Brain microvascular endothelial cell (primary cell): ENCODE data around the gene MCU.
A peak's percentile ranks its signal among the peaks of the same experiment; 100 is the strongest.

Source experiments
- DNase-seq: peaks from one replicate; pipeline ENCODE4 v3.0.0-alpha.2; 2020
- H3K27ac ChIP-seq: fragments of 250-450 bp; sonication (Bioruptor Pico); 2 replicates; pipeline ENCODE4 v1.5.1; 2020; ENCODE audit warnings: mild to moderate bottlenecking, moderate library complexity
- H3K27me3 ChIP-seq: fragments of 250-450 bp; sonication (Bioruptor Pico); replicated peaks from 2 replicates; pipeline ENCODE4 v1.5.1; 2020; ENCODE audit warnings: mild to moderate bottlenecking
- H3K36me3 ChIP-seq: fragments of 250-450 bp; sonication (Bioruptor Pico); replicated peaks from 2 replicates; pipeline ENCODE4 v1.5.1; 2020; ENCODE audit warnings: mild to moderate bottlenecking
- H3K4me3 ChIP-seq: 2 replicates; pipeline ENCODE4 v1.5.1; 2011; ENCODE audit warnings: low read depth, mild to moderate bottlenecking, control low read depth, low read length, moderate library complexity
- CTCF ChIP-seq: IDR thresholded peaks from 2 replicates; pipeline ENCODE4 v1.5.1; 2011; ENCODE audit warnings: low read depth, mild to moderate bottlenecking, moderate library complexity, low read length, control low read depth, inconsistent platforms; ENCODE audit errors: missing control alignments
- in situ Hi-C: cut with HindIII; loops from 2 replicates; pipeline ENCODE4 v1.10.0; 2017; ENCODE audit warnings: low sequenced_read_pairs, low pct_ligation_motif_present

The MCU gene

GRCh38 chr10:72831696-72832409 is 139.9 kb downstream of the MCU start:
- H3K27ac ChIP-seq: no peak overlapping the region
- H3K36me3 ChIP-seq: no peaks in the 10 kb centered on the region
- H3K4me3 ChIP-seq: no peak overlapping the region
- TF ChIP-seq CTCF: no peak
- H3K27me3 ChIP-seq: no peaks in the 10 kb centered on the region
- in situ Hi-C loops: no loop called here
- peak; percentile 28 for DNase-seq

GRCh38 chr10:72832701-72833100 is 140.8 kb downstream of the MCU start:
- no peak for DNase-seq
- in situ Hi-C loops: no loop called here
- TF ChIP-seq CTCF: no peak

GRCh38 chr10:72834183-72834825 is 142.4 kb downstream of the MCU start:
- peak; percentile 55 for DNase-seq
- peak; percentile 71 for TF ChIP-seq CTCF
- H3K27ac ChIP-seq: no peak overlapping the region
- in situ Hi-C loops: no loop called here
- no peak overlapping the region for H3K4me3 ChIP-seq
- H3K36me3 ChIP-seq: no peaks in the 10 kb centered on the region
- H3K27me3 ChIP-seq: no peaks in the 10 kb centered on the region

More at GRCh38 chr10:72832701-72833100, 140.8 kb downstream of the MCU start:
- no peak overlapping the region for H3K27ac ChIP-seq
- H3K4me3 ChIP-seq: no peak overlapping the region
- no peaks in the 10 kb centered on the region for H3K36me3 ChIP-seq
- H3K27me3 ChIP-seq: no peaks in the 10 kb centered on the region

GRCh38 chr10:72840319-72840718 is 148.4 kb downstream of the MCU start:
- no peaks in the 10 kb centered on the region for H3K36me3 ChIP-seq

GRCh38 chr10:72841487-72841886 is 149.5 kb downstream of the MCU start:
- no peak for DNase-seq
- TF ChIP-seq CTCF: no peak
- no peak overlapping the region for H3K27ac ChIP-seq
- H3K27me3 ChIP-seq: no peaks in the 10 kb centered on the region
- no peak overlapping the region for H3K4me3 ChIP-seq
- no peaks in the 10 kb centered on the region for H3K36me3 ChIP-seq
- in situ Hi-C loops: no loop called here

More at GRCh38 chr10:72840319-72840718, 148.4 kb downstream of the MCU start:
- in situ Hi-C loops: no loop called here
- no peak overlapping the region for H3K4me3 ChIP-seq
- TF ChIP-seq CTCF: no peak
- no peak for DNase-seq
- no peak overlapping the region for H3K27ac ChIP-seq
- H3K27me3 ChIP-seq: no peaks in the 10 kb centered on the region
